SK-N-SH (cell line): Measurements from ENCODE around the gene HMGXB4. TPM values are rescaled to one million over a fixed set of nuclear protein-coding genes. Genes with fewer than 3 reads are reported as not detected.

Experiments used
- CTCF ChIA-PET: fragments of 300-600, 350-600 bp; formaldehyde crosslinking; extraction: SDS; loops from one replicate; lab custom pipeline; 2021; lab: Yijun Ruan, JAX
- POLR2A ChIA-PET: fragments of 350-600 bp; sonication (Branson Sonifier 250); formaldehyde crosslinking; extraction: SDS; loops from one replicate; lab custom pipeline; 2020; ENCODE audit warnings: antibody characterized with exemption, inconsistent platforms; lab: Yijun Ruan, JAX
- DNase-seq: peaks from one replicate; pipeline ENCODE4 v3.0.0; 2012
- H2AFZ ChIP-seq: fragments of 200-600 bp; sonication (generic); 2 replicates; pipeline ENCODE4 v1.8.1; 2016; ENCODE audit warnings: antibody characterized with exemption, mild to moderate bottlenecking, low read depth
- H3F3A ChIP-seq: fragments of 200-600 bp; sonication (generic); replicated peaks from 2 replicates; pipeline ENCODE3; 2016; ENCODE audit warnings: antibody characterized with exemption, mild to moderate bottlenecking; ENCODE audit not compliant: insufficient read depth
- H3K27ac ChIP-seq, 2 experiments: fragments of 200-500 bp in 1 of 2; fragments of 200-600 bp in 1 of 2; sonication (Bioruptor generic) in 1 of 2; sonication (generic), shearing (Covaris generic) in 1 of 2; 2 replicates each; pipeline versions ENCODE4 v1.5.1 to v1.6.1; 2014 to 2016; ENCODE audit warnings: low read depth in 2 of 2, inconsistent platforms in 1 of 2, low read length in 1 of 2, mild to moderate bottlenecking in 1 of 2, mixed read lengths in 1 of 2
- H3K27me3 ChIP-seq: fragments of 200-600 bp; sonication (generic), shearing (Covaris generic); 2 replicates; pipeline ENCODE4 v1.6.1; 2016; ENCODE audit warnings: mixed run types; ENCODE audit not compliant: insufficient read depth
- H3K36me3 ChIP-seq, 2 experiments: fragments of 200-500 bp in 1 of 2; fragments of 200-600 bp in 1 of 2; sonication (Bioruptor generic) in 1 of 2; sonication (generic) in 1 of 2; replicated peaks in 1 of 2; 2 replicates each; pipeline versions ENCODE3 to v1.5.1; 2014 to 2016; ENCODE audit warnings: low read length in 1 of 2, mild to moderate bottlenecking in 1 of 2; ENCODE audit not compliant: insufficient read depth in 2 of 2, control insufficient read depth in 1 of 2
- H3K4me1 ChIP-seq, 2 experiments: fragments of 200-500 bp in 1 of 2; fragments of 200-600 bp in 1 of 2; sonication (Bioruptor generic) in 1 of 2; sonication (generic), shearing (Covaris generic) in 1 of 2; 2 replicates each; pipeline versions ENCODE4 v1.5.1 to v1.6.1; 2014 to 2016; ENCODE audit warnings: low read depth in 1 of 2, low read length in 1 of 2, mixed run types in 1 of 2; ENCODE audit not compliant: insufficient read depth in 2 of 2, control insufficient read depth in 1 of 2
- H3K4me2 ChIP-seq: fragments of 200-600 bp; sonication (generic), shearing (Covaris generic); 2 replicates; pipeline ENCODE4 v1.6.1; 2017; ENCODE audit warnings: mixed run types
- H3K4me3 ChIP-seq, 2 experiments: fragments of 200-500 bp in 1 of 2; fragments of 200-600 bp in 1 of 2; sonication (Bioruptor generic) in 1 of 2; sonication (generic), shearing (Covaris generic) in 1 of 2; 2 replicates each; pipeline versions ENCODE4 v1.5.1 to v1.8.1; 2014 to 2016; ENCODE audit warnings: low read depth in 2 of 2, inconsistent platforms in 1 of 2, low read length in 1 of 2, mild to moderate bottlenecking in 1 of 2, mixed read lengths in 1 of 2, moderate library complexity in 1 of 2
- H3K79me2 ChIP-seq: fragments of 200-600 bp; sonication (generic); 2 replicates; pipeline ENCODE4 v1.8.1; 2017; ENCODE audit warnings: mild to moderate bottlenecking; ENCODE audit not compliant: insufficient read depth
- H3K9ac ChIP-seq: fragments of 200-600 bp; sonication (generic); 2 replicates; pipeline ENCODE4 v1.6.1; 2017; ENCODE audit warnings: mixed run types
- H3K9me2 ChIP-seq: fragments of 200-600 bp; sonication (generic); 2 replicates; pipeline ENCODE4 v1.6.1; 2017; ENCODE audit warnings: mixed run types
- H3K9me3 ChIP-seq: fragments of 200-600 bp; sonication (generic); 2 replicates; pipeline ENCODE4 v1.6.1; 2017; ENCODE audit warnings: mixed run types, mild to moderate bottlenecking, moderate library complexity
- H4K20me1 ChIP-seq: fragments of 200-600 bp; sonication (generic); 2 replicates; pipeline ENCODE4 v1.6.1; 2017; ENCODE audit warnings: mild to moderate bottlenecking, mixed run types; ENCODE audit not compliant: insufficient read depth
- CHD2 ChIP-seq: fragments of 150-350 bp; IDR thresholded peaks from 2 replicates; pipeline ENCODE4 v1.6.1; 2018; ENCODE audit warnings: low read length; ENCODE audit not compliant: partially characterized antibody
- CTCF ChIP-seq: fragments of 200-600 bp; sonication (generic); IDR thresholded peaks from 2 replicates; pipeline ENCODE4 v1.6.1; 2017; ENCODE audit warnings: antibody characterized with exemption, mild to moderate bottlenecking, moderate library complexity
- ELF1 ChIP-seq: IDR thresholded peaks from 2 replicates; pipeline ENCODE4 v1.4.0; 2012
- EP300 ChIP-seq, 2 experiments: IDR thresholded peaks; 2 replicates each; pipeline versions ENCODE4 v1.4.0 to v1.6.1; 2012; ENCODE audit warnings: borderline replicate concordance in 1 of 2, low read depth in 1 of 2, low read length in 1 of 2
- FOSL2 ChIP-seq: IDR thresholded peaks from 2 replicates; pipeline ENCODE4 v1.4.0; 2012; ENCODE audit warnings: low read depth, mild to moderate bottlenecking, moderate library complexity, borderline replicate concordance
- JUND ChIP-seq: IDR thresholded peaks from 2 replicates; pipeline ENCODE4 v1.4.0; 2012
- MAX ChIP-seq: IDR thresholded peaks from 2 replicates; pipeline ENCODE4 v1.4.0; 2012; ENCODE audit warnings: low read depth
- MEF2A ChIP-seq: IDR thresholded peaks from 2 replicates; pipeline ENCODE4 v1.4.0; 2012; ENCODE audit warnings: low read depth, borderline replicate concordance
- MXI1 ChIP-seq: IDR thresholded peaks from 2 replicates; pipeline ENCODE4 v1.6.1; 2012; ENCODE audit warnings: mild to moderate bottlenecking, low read depth, low read length, improper control_type of control experiment
- NFIC ChIP-seq: IDR thresholded peaks from 2 replicates; pipeline ENCODE4 v1.4.0; 2012; ENCODE audit warnings: borderline replicate concordance
- NRF1 ChIP-seq: IDR thresholded peaks from 2 replicates; pipeline ENCODE4 v1.6.1; 2012; ENCODE audit warnings: low read depth, mild to moderate bottlenecking, low read length
- POLR2AphosphoS5 ChIP-seq: IDR thresholded peaks from 2 replicates; pipeline ENCODE4 v1.6.1; 2012; ENCODE audit warnings: low read depth, low read length
- RCOR1 ChIP-seq: fragments of 150-350 bp; IDR thresholded peaks from 2 replicates; pipeline ENCODE4 v1.6.1; 2017; ENCODE audit warnings: antibody characterized with exemption, low read length
- RXRA ChIP-seq: IDR thresholded peaks from 2 replicates; pipeline ENCODE4 v1.4.0; 2012; ENCODE audit warnings: low read depth, mild to moderate bottlenecking, borderline replicate concordance
- SIN3A ChIP-seq: IDR thresholded peaks from 2 replicates; pipeline ENCODE4 v1.6.1; 2012; ENCODE audit warnings: low read depth, mild to moderate bottlenecking, low read length, moderate library complexity, borderline replicate concordance
- SMC3 ChIP-seq: IDR thresholded peaks from 2 replicates; pipeline ENCODE4 v1.6.1; 2012; ENCODE audit warnings: low read depth, low read length, improper control_type of control experiment
- TEAD4 ChIP-seq: IDR thresholded peaks from 2 replicates; pipeline ENCODE4 v1.4.0; 2012; ENCODE audit warnings: mild to moderate bottlenecking, borderline replicate concordance; ENCODE audit not compliant: insufficient read depth
- USF2 ChIP-seq: fragments of 150-350 bp; IDR thresholded peaks from 2 replicates; pipeline ENCODE4 v1.6.1; 2017; ENCODE audit warnings: antibody characterized with exemption, low read length, low read depth, borderline replicate concordance
- YY1 ChIP-seq: IDR thresholded peaks from 2 replicates; pipeline ENCODE4 v1.4.0; 2012; ENCODE audit warnings: low read depth, mild to moderate bottlenecking
- WGBS: methylation state at CpG from one replicate; pipeline ENCODE4 v1.1.6; 2017; ENCODE audit warnings: low lambda C conversion rate; 5-methylcytosine and 5-hydroxymethylcytosine counted together
- polyA plus RNA-seq, 3 experiments: library from polyadenylated mRNA; depleted of rRNA; stranded (reverse); fragments of >200 nt; gene quantifications; 2 replicates each; pipeline ENCODE4 v1.2.3, GENCODE V29; 2012
- TF ChIP-seq, protein P1 (sequence below): IDR thresholded peaks from 2 replicates; pipeline ENCODE4; 2012

HMGXB4 gene
- polyA plus RNA-seq, 1 of the 3 experiments (the other 2 are of a cell fraction) = 16.5 TPM

- 89% methylated on average over 17 of the region's 21 CpGs for WGBS
- POLR2A ChIA-PET = no interaction called here
- TF ChIP-seq POLR2AphosphoS5 = no peak
- TF ChIP-seq, protein P1, sequence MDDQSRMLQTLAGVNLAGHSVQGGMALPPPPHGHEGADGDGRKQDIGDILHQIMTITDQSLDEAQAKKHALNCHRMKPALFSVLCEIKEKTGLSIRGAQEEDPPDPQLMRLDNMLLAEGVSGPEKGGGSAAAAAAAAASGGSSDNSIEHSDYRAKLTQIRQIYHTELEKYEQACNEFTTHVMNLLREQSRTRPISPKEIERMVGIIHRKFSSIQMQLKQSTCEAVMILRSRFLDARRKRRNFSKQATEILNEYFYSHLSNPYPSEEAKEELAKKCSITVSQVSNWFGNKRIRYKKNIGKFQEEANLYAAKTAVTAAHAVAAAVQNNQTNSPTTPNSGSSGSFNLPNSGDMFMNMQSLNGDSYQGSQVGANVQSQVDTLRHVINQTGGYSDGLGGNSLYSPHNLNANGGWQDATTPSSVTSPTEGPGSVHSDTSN = no peak
- no peak for TF ChIP-seq CHD2
- no peak for TF ChIP-seq NRF1
- TF ChIP-seq FOSL2 = no peak
- no peak for TF ChIP-seq MEF2A
- no peak for TF ChIP-seq SMC3
- no peak for TF ChIP-seq RCOR1
- TF ChIP-seq CTCF = no peak
- TF ChIP-seq USF2 = no peak
- no peak for TF ChIP-seq NFIC
- TF ChIP-seq SIN3A = no peak
- no peak for TF ChIP-seq JUND
- no peak for TF ChIP-seq MAX
- TF ChIP-seq ELF1 = no peak
- no peak for TF ChIP-seq RXRA
- TF ChIP-seq MXI1 = no peak
- no peak for TF ChIP-seq EP300 (IDR thresholded peaks at IDR 0.05; ENCODE audit: borderline replicate concordance in 1 of 2, low read depth in 1 of 2, low read length in 1 of 2)
- TF ChIP-seq TEAD4 = no peak
- no peak for TF ChIP-seq YY1
- no peak for DNase-seq
- H2AFZ ChIP-seq = no peak overlapping the region
- H3K79me2 ChIP-seq = no peaks in the 10 kb centered on the region
- H3K9me2 ChIP-seq = no peaks in the 10 kb centered on the region
- H3K27ac ChIP-seq = no peak overlapping the region
- no peaks in the 10 kb centered on the region for H4K20me1 ChIP-seq
- H3K9ac ChIP-seq = no peak overlapping the region
- H3K4me3 ChIP-seq = no peak overlapping the region
- CTCF ChIA-PET = interaction anchor here (0.9 to 1.5 kb wide), 3 partner anchors 8 to 29 kb away, joined by 3 to 4 read pairs (median 3); partner anchors contain the start of gene TOM1
- H3F3A ChIP-seq = peaks cover 6% of the 10 kb centered on the region
- H3K4me1 ChIP-seq = no peaks in the 10 kb centered on the region
- no peaks in the 10 kb centered on the region for H3K9me3 ChIP-seq
- no peaks in the 10 kb centered on the region for H3K27me3 ChIP-seq
- H3K4me2 ChIP-seq = no peak overlapping the region
- peaks cover 39 to 51% of the 10 kb centered on the region in 2 experiments for H3K36me3 ChIP-seq
These were observed 70.6 kb downstream of the HMGXB4 start for GRCh38 chr22:35327690-35328471.
